Common myeloid progenitor, CD34-positive (primary cell): ENCODE data around the gene TEX10.
"Not testable (repeated sequence)": the region's sequence is repeated elsewhere in the genome, so short reads cannot be mapped to it uniquely, and the experiment has no call there.

Experiments
- CTCF ChIA-PET: fragments of 350-600 bp; sonication (Branson Sonifier 250); formaldehyde crosslinking; loops from one replicate; lab custom pipeline; 2021; ENCODE audit warnings: antibody characterized with exemption; lab: Charles Lee
- POLR2A ChIA-PET: fragments of 350-600 bp; sonication (Branson Sonifier 250); formaldehyde crosslinking; loops from one replicate; lab custom pipeline; 2021; ENCODE audit warnings: antibody characterized with exemption; lab: Charles Lee
- DNase-seq, 3 donors: peaks; one replicate each; pipeline versions ENCODE4 v3.0.0 to v3.0.0-alpha.2; 2013
- H3K27ac ChIP-seq, 2 experiments: 1 replicate in 1 of 2; 2 replicates in 1 of 2; pipeline ENCODE4 v1.7.0; 2013; ENCODE audit warnings: inconsistent platforms in 2 of 2, low read length in 2 of 2, mild to moderate bottlenecking in 2 of 2, low read depth in 1 of 2, moderate library complexity in 1 of 2; ENCODE audit not compliant: severe bottlenecking in 2 of 2, insufficient read depth in 1 of 2, poor library complexity in 1 of 2
- H3K27me3 ChIP-seq, 5 experiments: replicated peaks in 2 of 5; 1 replicate in 3 of 5; 2 replicates in 2 of 5; pipeline versions ENCODE4 v1.6.1 to v1.7.0; 2013; ENCODE audit warnings: low read length in 4 of 5, mild to moderate bottlenecking in 2 of 5, moderate library complexity in 2 of 5, inconsistent platforms in 1 of 5; ENCODE audit not compliant: insufficient read depth in 5 of 5, control insufficient read depth in 4 of 5
- H3K36me3 ChIP-seq, 4 experiments: 1 replicate in 2 of 4; 2 replicates in 2 of 4; pipeline versions ENCODE4 v1.6.1 to v1.7.0; 2013; ENCODE audit warnings: low read length in 3 of 4, control low read depth in 1 of 4, mild to moderate bottlenecking in 1 of 4; ENCODE audit not compliant: control insufficient read depth in 4 of 4, insufficient read depth in 4 of 4
- H3K4me1 ChIP-seq, 4 experiments: 1 replicate in 3 of 4; 2 replicates in 1 of 4; pipeline versions ENCODE4 v1.6.1 to v1.7.1; 2013; ENCODE audit warnings: low read length in 3 of 4, mild to moderate bottlenecking in 3 of 4, control low read depth in 1 of 4, inconsistent platforms in 1 of 4, moderate library complexity in 1 of 4; ENCODE audit not compliant: control insufficient read depth in 4 of 4, insufficient read depth in 4 of 4; ENCODE audit errors: control extremely low read depth in 1 of 4
- H3K4me3 ChIP-seq, 7 experiments: 1 replicate in 4 of 7; 2 replicates in 3 of 7; pipeline versions ENCODE4 v1.5.1 to v1.7.0; 2013; ENCODE audit warnings: mild to moderate bottlenecking in 7 of 7, low read length in 6 of 7, moderate library complexity in 6 of 7, inconsistent platforms in 2 of 7, low read depth in 2 of 7, control low read depth in 1 of 7; ENCODE audit not compliant: insufficient read depth in 4 of 7, control insufficient read depth in 1 of 7; ENCODE audit errors: extremely low read depth in 1 of 7
- H3K9me3 ChIP-seq, 5 experiments: 1 replicate in 4 of 5; 2 replicates in 1 of 5; pipeline versions ENCODE4 v1.6.1 to v1.7.1; 2013; ENCODE audit warnings: low read length in 4 of 5, mild to moderate bottlenecking in 2 of 5, inconsistent platforms in 1 of 5, low read depth in 1 of 5, moderate library complexity in 1 of 5; ENCODE audit not compliant: control insufficient read depth in 4 of 5, insufficient read depth in 2 of 5; ENCODE audit errors: control extremely low read depth in 1 of 5
- WGBS: methylation state at CpG from one replicate; pipeline ENCODE4 v1.1.5; 2013; ENCODE audit not compliant: insufficient coverage; 5-methylcytosine and 5-hydroxymethylcytosine counted together

TEX10 gene

DNA sequence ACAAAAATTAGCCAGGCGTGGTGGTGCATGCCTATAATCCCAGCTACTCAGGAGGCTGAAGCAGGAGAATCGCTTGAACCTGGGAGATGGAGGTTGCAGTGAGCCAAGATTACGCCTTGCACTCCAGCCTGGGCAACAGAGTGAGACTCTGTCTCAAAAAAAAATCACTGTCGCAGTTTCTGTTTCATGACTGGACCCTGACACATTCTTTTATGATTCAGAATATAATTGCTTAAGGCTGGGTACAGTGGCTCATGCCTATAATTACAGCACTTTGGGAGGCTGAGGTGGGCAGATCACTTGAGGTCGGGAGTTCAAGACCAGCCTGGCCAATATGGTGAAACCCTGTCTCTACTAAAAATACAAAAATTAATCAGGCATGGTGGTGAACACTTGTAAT lies 14.0 kb downstream of the TEX10 start:
- 100% methylated on average over 2 of the region's 5 CpGs for WGBS
- POLR2A ChIA-PET, result not testable (repeated sequence)
- CTCF ChIA-PET, result interaction anchor here (3.3 kb wide), 1 partner anchor 14 kb away, joined by 18 read pairs; no protein-coding TSS in a partner anchor

DNA sequence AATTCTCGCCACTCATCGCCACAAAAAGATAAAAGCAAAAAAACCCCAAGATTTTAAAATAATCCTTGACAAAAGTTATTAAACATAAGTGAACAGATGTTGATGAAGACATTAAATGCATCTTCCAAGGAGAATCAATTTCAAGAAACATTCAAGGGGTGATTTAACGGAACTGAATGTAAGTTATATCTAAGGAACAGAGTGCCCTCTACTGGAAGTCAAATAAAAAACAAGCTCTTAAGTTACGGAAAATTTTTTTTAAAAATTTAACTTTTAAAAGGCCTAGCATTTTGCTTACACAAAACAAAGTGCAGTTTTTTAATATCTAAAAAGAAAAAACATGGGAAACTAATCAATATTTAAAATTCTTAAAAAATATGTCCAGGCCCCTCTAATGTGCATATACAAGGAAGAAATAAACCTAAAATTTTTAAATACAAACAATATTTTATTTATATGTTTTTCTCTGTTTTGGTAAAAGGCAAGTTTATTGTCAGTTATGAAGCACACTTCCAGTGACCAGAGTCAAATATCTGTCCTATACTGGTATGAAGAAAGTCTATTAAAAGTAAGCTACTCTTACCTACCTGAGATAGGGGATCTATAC lies 28.0 kb downstream of the TEX10 start:
- CTCF ChIA-PET, result interaction anchor here (0.6 to 3.7 kb wide), 27 partner anchors 8 to 1164 kb away, joined by 3 to 18 read pairs (median 5); partner anchors contain the start of gene MSANTD3

More for the DNA sequence above, 14.0 kb downstream of the TEX10 start:
- H3K4me3 ChIP-seq, H3K4me1 ChIP-seq, H3K9me3 ChIP-seq, H3K27ac ChIP-seq, H3K27me3 ChIP-seq, DNase-seq: not testable (repeated sequence)
- peaks cover 7 to 53% (median 19%) of the 10 kb centered on the region in 4 experiments for H3K36me3 ChIP-seq

DNA sequence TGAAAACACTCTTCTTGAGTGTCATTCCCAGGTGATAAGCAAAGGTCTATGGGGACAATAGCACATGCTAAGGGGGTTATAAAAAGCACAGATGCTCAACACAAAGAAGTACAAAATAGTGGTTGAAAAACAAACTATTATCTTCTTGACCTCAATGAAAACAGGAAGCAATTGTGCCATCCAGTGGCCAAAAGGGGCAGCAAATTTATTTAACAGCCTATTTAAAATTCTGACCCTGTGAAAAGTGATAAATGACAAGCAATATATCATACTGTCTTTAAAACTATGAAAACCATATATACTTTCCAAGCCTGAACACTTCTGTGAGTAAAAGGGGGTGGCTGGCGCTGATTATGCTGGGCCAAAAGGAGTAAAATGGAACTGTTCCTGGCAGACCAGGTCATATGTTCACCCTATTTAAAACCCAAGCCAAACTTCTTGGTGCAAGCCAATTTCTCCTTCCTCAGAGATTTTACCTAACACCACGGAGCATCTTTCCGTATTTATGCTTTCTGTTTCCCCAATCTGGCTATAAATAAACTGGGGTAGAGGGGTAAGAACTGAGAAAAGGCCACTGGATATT lies 29.7 kb downstream of the TEX10 start:
- peak; percentile 54 to 69 (median 65) for DNase-seq
- CTCF ChIA-PET, result interaction anchor here (0.7 to 3.2 kb wide), 20 partner anchors 9 to 1162 kb away, joined by 3 to 18 read pairs (median 4); no protein-coding TSS in a partner anchor
- Histone ChIP-seq H3K27ac (no peak overlapping the region), H3K4me3 (no peak overlapping the region), H3K4me1 (no peaks in the 10 kb centered on the region), H3K27me3 (no peaks in the 10 kb centered on the region), H3K9me3 (no peaks in the 10 kb centered on the region), H3K36me3 (peaks cover 17 to 78% (median 32%) of the 10 kb centered on the region in 4 experiments)
- WGBS, result 100% methylated on average over 1 of the region's 3 CpGs
- POLR2A ChIA-PET, result no interaction called here

More for the DNA sequence above, 28.0 kb downstream of the TEX10 start:
- Histone ChIP-seq H3K9me3 (no peaks in the 10 kb centered on the region), H3K27me3 (no peaks in the 10 kb centered on the region), H3K36me3 (peaks cover 14 to 80% (median 32%) of the 10 kb centered on the region in 4 experiments), H3K4me3 (no peak overlapping the region), H3K27ac (peak overlapping the region in 1 of 2 experiments; percentile 14), H3K4me1 (no peaks in the 10 kb centered on the region)
- POLR2A ChIA-PET, result interaction anchor here (0.6 kb wide), 1 partner anchor 15 kb away, joined by 6 read pairs; no protein-coding TSS in a partner anchor
- peak; percentile 62 to 87 (median 84) for DNase-seq
- WGBS, result no CpG with 5 or more reads among the region's 4 CpGs

DNA sequence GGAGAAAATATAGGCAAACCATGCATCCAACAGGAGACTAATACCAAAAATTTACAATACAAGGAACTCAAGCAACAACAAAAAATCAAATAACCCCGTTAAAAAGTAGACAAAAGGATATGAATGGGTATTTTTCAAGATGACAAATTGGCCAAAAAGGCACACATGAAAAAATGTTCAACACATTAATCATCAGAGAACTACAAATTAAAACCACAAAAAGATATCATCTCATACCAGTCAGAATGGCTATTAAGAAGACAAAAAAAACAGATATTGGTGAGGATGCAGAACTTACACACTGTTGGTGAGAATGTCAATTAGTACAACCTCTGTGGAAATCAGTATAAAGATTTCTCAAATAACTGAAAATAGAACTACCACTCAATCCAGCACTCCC lies 35.0 kb downstream of the TEX10 start:
- ChIA-PET POLR2A (no interaction called here), CTCF (no interaction called here)
- H3K27me3 ChIP-seq, result no peaks in the 10 kb centered on the region
- no peak overlapping the region for H3K4me3 ChIP-seq
- peaks cover 26 to 66% (median 46%) of the 10 kb centered on the region in 4 experiments for H3K36me3 ChIP-seq
- peaks cover 0 to 21% (median 5%) of the 10 kb centered on the region in 5 experiments for H3K9me3 ChIP-seq
- WGBS, result no CpG with 5 or more reads among the region's 1 CpG
- H3K4me1 ChIP-seq, result no peaks in the 10 kb centered on the region
- no peak overlapping the region for H3K27ac ChIP-seq
- peak in 1 of 3 donors; percentile 20 for DNase-seq

DNA sequence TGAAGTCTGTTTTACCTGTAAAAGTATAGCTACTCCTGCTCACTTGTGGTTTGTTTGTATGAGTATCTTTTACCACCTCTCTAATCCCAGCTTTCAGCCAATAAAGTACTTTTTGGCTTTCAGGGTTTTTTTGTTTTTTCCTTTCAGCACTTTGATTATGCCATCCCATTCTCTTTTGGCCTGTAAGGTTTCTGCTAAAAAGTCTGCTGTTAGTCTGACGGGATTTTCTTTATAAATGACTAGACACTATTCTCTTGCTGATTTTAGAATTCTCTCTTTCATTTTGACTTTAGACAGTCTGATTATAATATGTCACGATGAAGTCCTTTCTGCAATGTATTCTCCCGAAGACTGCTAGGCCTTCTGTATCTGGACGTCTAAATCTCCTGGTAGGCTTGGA lies 37.2 kb downstream of the TEX10 start:
- ChIA-PET POLR2A (no interaction called here), CTCF (interaction anchor here (1.8 kb wide), 1 partner anchor 10 kb away, joined by 10 read pairs; no protein-coding TSS in a partner anchor)
- peak overlapping the region in 1 of 7 experiments; percentile 13 for H3K4me3 ChIP-seq
- WGBS, result 95% methylated on average over 3 of the region's 4 CpGs
- no peak overlapping the region for H3K27ac ChIP-seq
- peaks cover 0 to 27% (median 5%) of the 10 kb centered on the region in 5 experiments for H3K9me3 ChIP-seq
- H3K36me3 ChIP-seq, result peaks cover 29 to 74% (median 48%) of the 10 kb centered on the region in 4 experiments
- peak in 2 of 3 donors; percentile 26 to 45 for DNase-seq
- H3K4me1 ChIP-seq, result no peaks in the 10 kb centered on the region
- no peaks in the 10 kb centered on the region for H3K27me3 ChIP-seq

DNA sequence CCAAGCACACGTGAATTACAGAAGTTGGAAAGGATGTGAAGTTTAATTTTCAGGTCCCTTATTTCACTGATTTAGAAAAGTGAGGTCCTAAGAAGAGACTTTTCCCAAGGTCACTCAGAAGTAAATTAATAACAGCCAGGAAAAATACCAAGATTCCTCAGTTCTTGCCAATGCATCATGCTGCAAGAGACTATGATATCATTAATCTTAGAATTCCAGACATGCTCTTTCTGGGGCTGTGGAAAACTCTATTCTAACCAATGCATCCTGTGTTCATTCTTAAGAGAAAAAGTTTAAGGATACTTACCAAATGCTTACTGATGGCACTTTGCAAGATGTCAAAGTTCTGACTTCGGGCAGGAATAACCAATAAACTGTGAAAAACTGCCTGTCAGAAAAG lies 42.8 kb downstream of the TEX10 start:
- WGBS, result 90% methylated on average over 1 of the region's 2 CpGs

More for the DNA sequence above, 42.8 kb downstream of the TEX10 start:
- CTCF ChIA-PET, result no interaction called here
- no peaks in the 10 kb centered on the region for H3K4me1 ChIP-seq
- no peak for DNase-seq
- H3K36me3 ChIP-seq, result peaks cover 33 to 93% (median 53%) of the 10 kb centered on the region in 4 experiments
- POLR2A ChIA-PET, result no interaction called here
- no peaks in the 10 kb centered on the region for H3K27me3 ChIP-seq
- peaks cover 0 to 15% (median 0%) of the 10 kb centered on the region in 5 experiments for H3K9me3 ChIP-seq
- H3K27ac ChIP-seq, result no peak overlapping the region
- H3K4me3 ChIP-seq, result no peak overlapping the region
